ENCODE results near the gene LPCAT3. TPM values are rescaled to one million over a fixed set of nuclear protein-coding genes. Genes with fewer than 3 reads are reported as not detected.

The LPCAT3 gene
- total RNA-seq, 1 experiment from 2014 or later = 68.3 TPM

- no peak for DNase-seq (ENCODE audit: low spot score)
- in situ Hi-C loops (cut with HindIII; ENCODE audit: low sequenced_read_pairs) = no loop called here
Observed at GRCh38 chr12:7005311-7005710, 13.0 kb downstream of the LPCAT3 start.

DNA sequence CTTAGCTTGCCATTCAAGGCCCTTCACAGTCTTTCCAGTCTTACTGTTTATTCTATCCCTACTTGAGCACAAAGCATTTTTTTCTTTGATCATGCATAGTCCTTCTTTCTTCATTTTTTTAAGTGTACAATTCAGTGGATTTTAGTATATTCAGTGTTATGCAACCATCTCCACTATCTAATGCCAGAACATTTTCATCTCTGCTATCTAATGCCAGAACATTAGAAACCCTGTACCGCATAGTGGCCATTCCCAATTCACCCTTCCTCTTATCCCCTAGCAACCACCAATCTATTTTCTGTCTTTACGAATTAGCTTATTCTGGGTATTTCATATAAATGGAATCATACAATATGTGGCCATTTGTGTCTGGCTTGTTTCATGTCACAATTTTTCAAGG is 13.4 kb downstream of the LPCAT3 start:
- in situ Hi-C loops (cut with HindIII; ENCODE audit: low sequenced_read_pairs) = no loop called here
- DNase-seq (ENCODE audit: low spot score) = no peak

DNA sequence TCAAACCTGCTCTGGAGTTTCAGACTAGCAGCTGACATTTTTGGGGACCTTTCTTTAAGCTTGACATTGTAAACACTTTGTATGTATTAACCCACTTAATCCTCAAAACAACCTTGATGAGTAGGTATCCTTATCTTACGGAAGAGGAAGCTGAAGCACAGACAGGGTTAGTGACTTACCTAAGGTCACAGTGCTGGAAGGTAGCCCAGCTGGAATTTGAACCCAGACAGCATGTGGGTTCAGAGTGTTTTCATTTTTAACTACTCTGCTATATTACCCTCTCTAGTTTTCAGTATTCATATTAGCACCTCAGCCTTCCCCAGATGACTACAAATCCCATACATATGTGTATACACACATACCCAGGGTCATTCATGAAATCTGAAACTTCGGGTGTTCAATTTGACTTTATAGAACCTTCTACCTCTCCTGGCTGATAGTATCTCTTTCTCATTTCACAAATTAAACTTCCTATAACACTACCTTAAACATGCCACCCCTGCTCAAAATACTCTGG is 13.9 kb downstream of the LPCAT3 start:
- no peak for DNase-seq (ENCODE audit: low spot score)
- in situ Hi-C loops (cut with HindIII; ENCODE audit: low sequenced_read_pairs) = no loop called here

DNA sequence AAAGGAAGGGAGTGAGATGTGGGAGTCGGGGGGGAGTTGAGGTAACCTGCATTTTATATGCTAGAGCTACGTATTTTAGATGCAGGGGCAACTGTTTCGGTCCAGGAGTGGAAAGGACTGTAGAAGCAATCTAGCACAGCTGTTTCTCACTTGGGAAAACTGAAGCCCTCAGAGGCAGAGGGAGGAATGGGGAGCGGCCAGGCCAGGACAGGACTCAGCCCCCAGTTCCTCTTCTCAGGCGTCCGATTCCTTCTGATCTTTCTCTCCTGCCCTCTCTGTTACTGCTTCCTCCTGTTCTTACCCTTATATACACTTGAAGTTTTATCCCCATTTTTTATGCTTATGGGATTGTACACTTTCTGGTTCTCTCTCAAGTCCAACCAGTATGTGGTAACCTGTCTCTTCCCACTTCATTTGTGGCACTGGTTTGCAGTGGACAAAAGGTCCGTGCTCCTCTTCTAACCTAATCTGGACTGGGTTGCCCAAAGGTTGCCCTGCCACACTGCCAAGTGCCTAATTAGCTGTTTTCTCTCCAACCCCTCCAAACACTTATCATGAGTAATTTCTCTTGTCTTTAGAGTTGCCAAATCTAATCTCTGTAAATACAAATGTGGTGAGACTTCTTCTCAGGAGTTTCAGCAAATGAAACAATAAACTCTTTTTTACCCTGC is 16.2 kb downstream of the LPCAT3 start:
- in situ Hi-C loops (cut with HindIII; ENCODE audit: low sequenced_read_pairs) = no loop called here
- no peak for DNase-seq (ENCODE audit: low spot score)

DNA sequence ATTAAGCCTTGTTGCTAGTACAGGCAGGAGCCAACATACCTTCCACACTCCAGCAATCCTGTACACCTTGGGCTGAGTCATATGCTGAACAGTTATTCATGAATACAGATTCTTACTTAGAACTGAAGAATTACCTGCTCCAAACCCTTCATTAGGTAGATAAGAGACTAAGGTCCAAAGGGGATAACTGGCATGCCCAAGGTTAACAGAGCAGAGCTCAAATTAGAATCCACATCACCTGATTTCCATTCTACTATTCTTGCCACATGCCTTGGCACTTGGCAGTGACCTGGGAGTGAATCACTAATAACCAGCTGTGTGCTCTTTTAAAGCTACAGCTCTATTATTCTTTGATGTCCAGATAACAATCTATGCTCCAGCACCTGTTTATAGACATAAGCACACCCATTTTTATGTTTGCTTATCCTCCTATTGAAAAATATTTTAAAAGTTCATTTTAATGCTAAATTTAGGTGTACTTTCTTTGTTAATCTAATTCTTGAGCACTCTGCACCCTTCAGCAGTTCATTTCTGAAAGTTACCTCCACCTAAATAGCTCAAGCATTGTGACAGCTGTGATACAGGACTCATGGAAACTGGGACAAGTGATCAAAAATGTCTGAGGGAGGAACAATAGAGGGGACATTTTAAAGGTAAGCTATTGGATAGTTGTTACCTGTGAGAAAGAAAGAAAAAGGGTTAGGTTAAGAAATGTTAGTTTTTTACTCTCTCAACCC is 19.4 kb downstream of the LPCAT3 start:
- in situ Hi-C loops (cut with HindIII; ENCODE audit: low sequenced_read_pairs) = no loop called here
- DNase-seq (ENCODE audit: low spot score) = no peak

DNA sequence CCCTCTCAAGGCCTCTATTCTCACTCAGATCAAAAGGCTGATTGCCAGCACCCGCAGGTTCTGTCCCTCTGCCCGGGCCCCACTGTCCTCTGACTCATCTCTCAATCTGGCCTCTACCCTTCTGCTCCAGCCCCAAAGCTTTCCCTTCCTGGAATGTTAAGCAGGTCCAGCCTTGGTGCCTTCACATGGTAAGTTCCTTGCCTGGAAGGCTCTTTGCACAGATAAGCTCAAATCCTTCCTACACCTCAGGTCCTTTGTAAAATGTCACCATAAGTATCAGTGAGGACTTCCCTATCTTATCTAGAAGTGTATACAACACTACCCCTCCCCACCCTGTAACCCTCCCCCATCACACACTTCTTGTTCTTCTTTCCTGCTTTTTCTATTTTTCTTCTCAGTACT is 22.2 kb downstream of the LPCAT3 start:
- in situ Hi-C loops (cut with HindIII; ENCODE audit: low sequenced_read_pairs) = no loop called here
- DNase-seq (ENCODE audit: low spot score) = peak; percentile 89

DNA sequence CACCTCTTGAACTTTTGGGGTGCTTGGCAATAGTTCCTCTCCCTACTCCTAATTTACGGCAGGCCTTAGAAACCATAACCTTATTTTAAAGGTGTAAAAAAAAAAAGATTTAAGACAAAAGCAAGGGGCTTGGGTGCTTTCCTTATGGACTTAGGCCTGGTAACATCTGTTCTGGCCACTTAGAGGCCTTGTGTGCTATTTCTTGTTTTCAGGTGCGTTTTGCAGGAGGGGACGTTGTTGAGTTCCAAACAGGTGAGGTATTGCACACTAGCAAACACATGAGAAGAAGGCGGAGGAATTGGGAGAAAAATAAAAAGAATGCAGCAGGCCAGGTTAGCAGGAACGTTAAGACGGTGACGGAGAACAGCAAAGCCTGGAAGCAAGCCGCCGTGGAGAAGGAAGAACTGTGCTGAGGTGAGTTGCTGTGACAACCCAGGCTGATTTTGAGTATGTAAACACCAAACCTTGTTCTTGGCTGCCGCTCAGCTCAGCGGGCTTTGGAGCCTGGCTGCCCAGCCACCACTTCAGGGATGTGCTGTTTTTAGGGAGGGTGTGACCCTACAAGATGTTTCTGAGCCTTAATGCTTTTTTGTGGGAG is 30.2 kb downstream of the LPCAT3 start:
- in situ Hi-C loops (cut with HindIII; ENCODE audit: low sequenced_read_pairs) = no loop called here
- DNase-seq (ENCODE audit: low spot score) = peak; percentile 81

- in situ Hi-C loops (cut with HindIII; ENCODE audit: low sequenced_read_pairs) = no loop called here
- no peak for DNase-seq (ENCODE audit: low spot score)
Observed at GRCh38 chr12:6982532-6982931, 35.7 kb downstream of the LPCAT3 start.

GRCh38 chr12:6981152-6982052 is 36.9 kb downstream of the LPCAT3 start:
- in situ Hi-C loops (cut with HindIII; ENCODE audit: low sequenced_read_pairs) = no loop called here
- no peak for DNase-seq (ENCODE audit: low spot score)

- in situ Hi-C loops (cut with HindIII; ENCODE audit: low sequenced_read_pairs) = no loop called here
- DNase-seq (ENCODE audit: low spot score) = no peak
Observed at GRCh38 chr12:6980740-6981139, 37.5 kb downstream of the LPCAT3 start.

GRCh38 chr12:6980075-6980474 is 38.2 kb downstream of the LPCAT3 start:
- in situ Hi-C loops (cut with HindIII; ENCODE audit: low sequenced_read_pairs) = no loop called here
- DNase-seq (ENCODE audit: low spot score) = no peak

DNA sequence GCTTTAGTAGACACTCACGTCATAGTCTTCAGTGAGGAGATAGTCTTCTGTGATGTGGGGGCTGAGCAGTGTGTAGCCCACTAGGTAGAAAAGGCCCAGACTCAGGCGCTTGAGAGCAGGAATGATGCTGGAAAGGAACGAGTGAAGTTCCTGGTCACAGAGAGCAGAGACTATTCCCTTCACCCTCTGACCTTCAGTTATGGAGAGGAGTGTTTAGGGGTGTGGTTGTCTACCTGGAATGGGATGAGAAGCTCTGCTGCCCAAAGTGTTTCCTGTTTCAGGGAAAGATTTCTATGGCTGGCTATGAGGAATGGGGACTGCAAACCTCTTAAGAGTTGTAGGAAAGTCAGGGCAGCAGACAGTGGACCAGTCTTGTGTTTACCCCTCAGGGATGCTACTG is 38.8 kb downstream of the LPCAT3 start:
- no peak for DNase-seq (ENCODE audit: low spot score)

GRCh38 chr12:6979021-6979420 is 39.3 kb downstream of the LPCAT3 start:
- no peak for DNase-seq (ENCODE audit: low spot score)
- in situ Hi-C loops (cut with HindIII; ENCODE audit: low sequenced_read_pairs) = no loop called here

More for the DNA sequence above, 38.8 kb downstream of the LPCAT3 start:
- in situ Hi-C loops (cut with HindIII; ENCODE audit: low sequenced_read_pairs) = no loop called here

GRCh38 chr12:6978611-6979011 is 39.7 kb downstream of the LPCAT3 start:
- in situ Hi-C loops (cut with HindIII; ENCODE audit: low sequenced_read_pairs) = no loop called here
- no peak for DNase-seq (ENCODE audit: low spot score)

DNA sequence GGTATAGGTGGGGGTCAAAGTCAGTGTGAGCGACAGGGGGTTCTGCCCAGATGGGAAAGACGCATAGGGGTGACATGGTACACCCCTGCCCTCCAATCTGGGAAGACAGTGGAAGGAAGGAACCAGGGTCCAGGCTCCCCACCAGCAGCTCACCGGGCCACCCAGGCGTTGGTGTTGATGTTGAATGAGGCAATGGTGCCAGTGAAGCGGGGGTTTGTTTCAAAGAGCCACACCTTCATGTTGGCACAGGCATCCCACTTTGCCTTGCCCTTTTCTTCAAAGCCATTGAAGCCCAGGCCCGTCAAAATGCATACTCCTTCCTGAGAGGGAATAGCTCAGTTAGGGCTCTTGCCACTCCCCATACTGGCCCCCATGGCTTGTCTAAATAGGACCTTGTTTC is 40.1 kb downstream of the LPCAT3 start:
- DNase-seq (ENCODE audit: low spot score) = no peak
- in situ Hi-C loops (cut with HindIII; ENCODE audit: low sequenced_read_pairs) = no loop called here

GRCh38 chr12:6977653-6978052 is 40.6 kb downstream of the LPCAT3 start:
- in situ Hi-C loops (cut with HindIII; ENCODE audit: low sequenced_read_pairs) = no loop called here

DNA sequence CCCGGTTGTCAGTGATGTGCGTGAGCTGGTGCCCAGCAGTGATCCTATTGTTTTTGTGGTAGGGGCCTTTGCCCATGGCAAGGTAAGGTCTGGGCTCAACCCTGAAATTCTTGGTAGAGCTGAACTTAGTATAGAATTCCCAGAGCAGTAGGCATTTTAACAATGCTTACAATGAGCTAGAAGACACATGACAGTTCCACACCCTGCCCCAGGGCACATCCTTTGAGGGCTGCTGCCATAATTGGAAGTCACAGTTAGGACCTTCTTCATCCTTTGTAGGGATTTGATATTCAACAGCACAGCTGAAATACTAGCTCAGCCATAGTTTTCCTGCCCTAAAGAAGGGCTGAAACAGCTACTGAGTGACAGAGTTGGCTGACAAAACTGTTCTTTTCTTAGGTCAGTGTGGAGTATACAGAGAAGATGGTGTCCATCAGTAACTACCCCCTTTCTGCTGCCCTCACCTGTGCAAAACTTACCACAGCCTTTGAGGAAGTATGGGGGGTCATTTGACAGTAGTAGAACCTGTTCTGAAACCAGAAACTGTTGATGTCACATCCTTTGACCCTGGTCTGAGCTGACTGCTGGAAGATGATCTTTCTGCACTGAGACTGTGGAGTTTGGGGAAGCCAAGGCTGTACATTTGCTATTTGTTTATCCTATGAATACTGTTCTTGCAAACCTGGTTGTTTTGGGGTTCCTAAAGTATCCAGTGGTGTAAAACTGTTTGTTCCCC is 42.8 kb downstream of the LPCAT3 start:
- no peak for DNase-seq (ENCODE audit: low spot score)
- in situ Hi-C loops (cut with HindIII; ENCODE audit: low sequenced_read_pairs) = no loop called here

More at GRCh38 chr12:6977653-6978052, 40.6 kb downstream of the LPCAT3 start:
- DNase-seq (ENCODE audit: low spot score) = no peak

DNA sequence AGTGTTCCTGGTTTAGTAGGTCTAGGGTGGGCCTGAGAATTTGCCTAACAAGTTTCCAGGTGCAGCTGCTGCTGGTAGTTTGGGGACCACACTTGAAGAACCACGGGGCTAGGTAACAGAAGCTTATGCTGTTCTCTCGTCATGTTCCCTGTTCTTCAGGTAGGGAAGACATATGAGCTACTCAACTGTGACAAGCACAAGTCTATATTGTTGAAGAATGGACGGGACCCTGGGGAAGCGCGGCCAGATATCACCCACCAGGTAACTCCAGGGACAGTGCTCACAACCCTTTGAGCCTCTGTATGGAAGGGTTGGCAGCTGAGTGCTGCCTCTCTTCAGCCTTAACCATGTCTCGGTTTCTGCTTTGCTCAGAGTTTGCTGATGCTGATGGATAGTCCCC is 44.1 kb downstream of the LPCAT3 start:
- in situ Hi-C loops (cut with HindIII; ENCODE audit: low sequenced_read_pairs) = no loop called here
- no peak for DNase-seq (ENCODE audit: low spot score)

DNA sequence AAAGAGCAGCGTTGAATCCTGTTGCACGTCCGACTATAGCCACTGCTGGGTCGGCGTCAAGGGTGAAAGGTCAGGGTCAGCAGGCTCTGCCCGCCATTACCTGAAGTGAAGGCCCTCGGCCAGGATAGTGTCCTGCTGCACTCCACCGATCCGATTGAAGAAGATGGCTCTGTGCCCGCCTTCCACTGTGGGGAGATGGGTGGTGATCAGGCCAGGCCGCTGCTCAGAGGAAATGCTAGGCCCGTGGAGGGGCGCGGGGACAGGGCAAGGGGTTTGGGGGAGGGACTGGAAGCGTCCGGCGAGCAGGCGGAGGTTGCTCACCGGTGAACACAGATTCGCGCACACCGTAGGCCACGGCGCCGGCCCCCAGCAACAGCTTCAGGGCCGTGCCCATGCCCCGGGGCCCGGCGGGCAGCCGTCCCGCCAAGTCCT is 48.2 kb downstream of the LPCAT3 start:
- no peak for DNase-seq (ENCODE audit: low spot score)
- in situ Hi-C loops (cut with HindIII; ENCODE audit: low sequenced_read_pairs) = no loop called here

Measured in G401 (cell line).